OCI-LY3 (cell line): ENCODE measurements around the gene VGLL2.

Experiments used
- H2AFZ ChIP-seq: fragments of 200-600, 300-600 bp; shearing (Covaris generic); 2 replicates; pipeline ENCODE4 v1.6.0; 2014; ENCODE audit warnings: antibody characterized with exemption, low read depth, low read length
- H3K27ac ChIP-seq: fragments of 200-600, 300-600 bp; sonication (generic); 2 replicates; pipeline ENCODE4 v1.5.1; 2014; ENCODE audit warnings: mild to moderate bottlenecking, low read length, moderate library complexity, mixed read lengths
- H3K27me3 ChIP-seq: fragments of 200-600, 300-600 bp; sonication (generic); 2 replicates; pipeline ENCODE4 v1.6.1; 2014; ENCODE audit warnings: low read depth, low read length, mixed read lengths
- H3K36me3 ChIP-seq: fragments of 200-600, 300-600 bp; sonication (generic); replicated peaks from 2 replicates; pipeline ENCODE3; 2014; ENCODE audit warnings: low read depth, low read length, mixed read lengths
- H3K4me1 ChIP-seq: fragments of 300-600, 200-600 bp; sonication (generic); 2 replicates; pipeline ENCODE4 v1.6.1; 2014; ENCODE audit warnings: low read length, mixed read lengths
- H3K4me2 ChIP-seq: fragments of 200-600, 300-600 bp; sonication (generic); 2 replicates; pipeline ENCODE4 v1.6.1; 2014; ENCODE audit warnings: low read length, mixed read lengths
- H3K4me3 ChIP-seq: fragments of 300-600, 200-600 bp; sonication (generic); 2 replicates; pipeline ENCODE4 v1.5.1; 2014; ENCODE audit warnings: antibody characterized with exemption, mild to moderate bottlenecking, low read length, moderate library complexity
- H3K79me2 ChIP-seq: fragments of 300-600, 200-600 bp; shearing (Covaris generic); 2 replicates; pipeline ENCODE4 v1.6.1; 2014; ENCODE audit warnings: mild to moderate bottlenecking, low read length, mixed read lengths
- H3K9ac ChIP-seq: fragments of 300-600, 200-600 bp; shearing (Covaris generic); 2 replicates; pipeline ENCODE4 v1.6.0; 2014; ENCODE audit warnings: mild to moderate bottlenecking, low read length, moderate library complexity
- H3K9me3 ChIP-seq: fragments of 200-600, 300-600 bp; shearing (Covaris generic); 2 replicates; pipeline ENCODE4 v1.6.1; 2014; ENCODE audit warnings: low read length, mixed read lengths; ENCODE audit not compliant: insufficient read depth
- H4K20me1 ChIP-seq: fragments of 200-600, 300-600 bp; sonication (generic); 2 replicates; pipeline ENCODE4 v1.6.1; 2016; ENCODE audit warnings: low read length, mixed read lengths; ENCODE audit not compliant: insufficient read depth
- CTCF ChIP-seq: fragments of 200-600, 300-600 bp; sonication (generic); IDR thresholded peaks from 2 replicates; pipeline ENCODE4 v1.5.1; 2014; ENCODE audit warnings: antibody characterized with exemption, low read length, low read depth
- EZH2phosphoT487 ChIP-seq: fragments of 200-600 bp; shearing (Covaris generic); IDR thresholded peaks from 2 replicates; pipeline ENCODE4 v1.6.1; 2018; ENCODE audit warnings: antibody characterized with exemption, mixed run types, low read depth

Gene VGLL2

GRCh38 chr6:117265410-117266256 lies at the start of gene VGLL2:
TSS of gene VGLL2 (plus strand) at chr6:117265558. CDS start at chr6:117265764, 206 bp downstream.
- no peak within 1 kb of the TSS for H2AFZ ChIP-seq
- no peak within 1 kb of the TSS for H3K27ac ChIP-seq
- TF ChIP-seq CTCF (no peak), EZH2phosphoT487 (no peak)
- no peaks in the 10 kb centered on the region for H3K36me3 ChIP-seq
- no peak within 1 kb of the TSS for H3K4me3 ChIP-seq
- no peaks in the 10 kb centered on the region for H3K79me2 ChIP-seq
- no peaks in the 10 kb centered on the region for H3K9me3 ChIP-seq
- no peaks in the 10 kb centered on the region for H3K27me3 ChIP-seq
- H3K4me1 ChIP-seq = no peaks in the 10 kb centered on the region
- no peak within 1 kb of the TSS for H3K4me2 ChIP-seq
- H3K9ac ChIP-seq = no peak within 1 kb of the TSS
- H4K20me1 ChIP-seq = no peaks in the 10 kb centered on the region

GRCh38 chr6:117222861-117223260 lies 42.5 kb upstream of the VGLL2 start:
- TF ChIP-seq CTCF = no peak
- no peak for TF ChIP-seq EZH2phosphoT487
- H3K9ac ChIP-seq = no peak overlapping the region
- no peak overlapping the region for H2AFZ ChIP-seq
- H3K4me2 ChIP-seq = no peak overlapping the region
- 0 out of 2 replicates have a peak, but pooled peaks cover 7% of the 10 kb centered on the region for H3K4me1 ChIP-seq
- no peak overlapping the region for H3K27ac ChIP-seq
- H3K4me3 ChIP-seq = no peak overlapping the region
- no peaks in the 10 kb centered on the region for H3K27me3 ChIP-seq
- H3K9me3 ChIP-seq = no peaks in the 10 kb centered on the region
- H3K79me2 ChIP-seq = no peaks in the 10 kb centered on the region
- no peaks in the 10 kb centered on the region for H3K36me3 ChIP-seq
- no peaks in the 10 kb centered on the region for H4K20me1 ChIP-seq

- H4K20me1 ChIP-seq = no peaks in the 10 kb centered on the region
- H3K27ac ChIP-seq = no peak overlapping the region
- H2AFZ ChIP-seq = no peak overlapping the region
- no peak overlapping the region for H3K9ac ChIP-seq
- H3K4me3 ChIP-seq = no peak overlapping the region
- H3K9me3 ChIP-seq = no peaks in the 10 kb centered on the region
- TF ChIP-seq EZH2phosphoT487 = no peak
- TF ChIP-seq CTCF = no peak
- H3K4me2 ChIP-seq = no peak overlapping the region
- H3K79me2 ChIP-seq = no peaks in the 10 kb centered on the region
- H3K36me3 ChIP-seq = no peaks in the 10 kb centered on the region
- no peaks in the 10 kb centered on the region for H3K4me1 ChIP-seq
- H3K27me3 ChIP-seq = no peaks in the 10 kb centered on the region
Measured at GRCh38 chr6:117226778-117227177, 38.6 kb upstream of the VGLL2 start.

- H3K4me1 ChIP-seq = no peaks in the 10 kb centered on the region
- H3K27ac ChIP-seq = no peak overlapping the region
- H3K9me3 ChIP-seq = no peaks in the 10 kb centered on the region
- no peak overlapping the region for H3K4me2 ChIP-seq
- TF ChIP-seq CTCF = no peak
- TF ChIP-seq EZH2phosphoT487 = no peak
- no peak overlapping the region for H2AFZ ChIP-seq
- H3K4me3 ChIP-seq = no peak overlapping the region
- no peak overlapping the region for H3K9ac ChIP-seq
- no peaks in the 10 kb centered on the region for H3K36me3 ChIP-seq
- no peaks in the 10 kb centered on the region for H4K20me1 ChIP-seq
- no peaks in the 10 kb centered on the region for H3K79me2 ChIP-seq
- no peaks in the 10 kb centered on the region for H3K27me3 ChIP-seq
Measured at GRCh38 chr6:117227245-117227962, 38.0 kb upstream of the VGLL2 start.
